H9 (cell line): ENCODE measurements around the gene MXD3. TPM values are rescaled to one million over a fixed set of nuclear protein-coding genes. Genes with fewer than 3 reads are reported as not detected.

ENCODE experiments used
- DNase-seq: peaks from one replicate; pipeline ENCODE4 v3.0.0-alpha.2; 2017
- H2AFZ ChIP-seq: one replicate; pipeline ENCODE4 v1.6.1; 2013; ENCODE audit warnings: mild to moderate bottlenecking, low read length, control low read depth, moderate library complexity
- H2AK5ac ChIP-seq: 2 replicates; pipeline ENCODE4 v1.6.1; 2013; ENCODE audit warnings: low read length, control low read depth, mixed read lengths; ENCODE audit not compliant: insufficient read length
- H2BK120ac ChIP-seq: one replicate; pipeline ENCODE4 v1.6.1; 2013; ENCODE audit warnings: low read depth, mild to moderate bottlenecking, low read length, control low read depth, inconsistent platforms; ENCODE audit not compliant: poor library complexity, severe bottlenecking
- H2BK12ac ChIP-seq: 2 replicates; pipeline ENCODE4 v1.6.1; 2013; ENCODE audit warnings: low read length, control low read depth, mixed read lengths, low read depth; ENCODE audit not compliant: insufficient read length
- H2BK15ac ChIP-seq: 2 replicates; pipeline ENCODE4 v1.6.1; 2013; ENCODE audit warnings: low read depth, low read length, control low read depth
- H2BK20ac ChIP-seq: one replicate; pipeline ENCODE4 v1.6.1; 2013; ENCODE audit warnings: low read depth, mild to moderate bottlenecking, low read length, control low read depth, inconsistent platforms; ENCODE audit not compliant: poor library complexity, severe bottlenecking
- H2BK5ac ChIP-seq: 2 replicates; pipeline ENCODE4 v1.6.1; 2013; ENCODE audit warnings: low read length, control low read depth, mixed read lengths; ENCODE audit not compliant: insufficient read length
- H3K14ac ChIP-seq: 2 replicates; pipeline ENCODE4 v1.6.1; 2013; ENCODE audit warnings: low read length, control low read depth; ENCODE audit not compliant: insufficient read depth
- H3K18ac ChIP-seq: 2 replicates; pipeline ENCODE4 v1.6.1; 2013; ENCODE audit warnings: low read depth, mild to moderate bottlenecking, mixed read lengths, low read length, control low read depth; ENCODE audit not compliant: insufficient read length
- H3K23ac ChIP-seq: 2 replicates; pipeline ENCODE4 v1.6.1; 2013; ENCODE audit warnings: low read length, control low read depth, mixed read lengths, low read depth; ENCODE audit not compliant: insufficient read length
- H3K23me2 ChIP-seq: 2 replicates; pipeline ENCODE4 v1.6.1; 2013; ENCODE audit warnings: low read depth, mild to moderate bottlenecking, mixed read lengths, low read length, control low read depth; ENCODE audit not compliant: insufficient read length, poor library complexity, severe bottlenecking
- H3K27ac ChIP-seq: 2 replicates; pipeline ENCODE4 v1.5.1; 2013; ENCODE audit warnings: low read length, control low read depth, mixed read lengths, low read depth; ENCODE audit not compliant: insufficient read length
- H3K27me3 ChIP-seq: 2 replicates; pipeline ENCODE4 v1.6.1; 2013; ENCODE audit warnings: low read length, control low read depth, inconsistent platforms; ENCODE audit not compliant: insufficient read depth
- H3K4ac ChIP-seq: 2 replicates; pipeline ENCODE4 v1.6.1; 2013; ENCODE audit warnings: low read depth, mild to moderate bottlenecking, control low read depth, inconsistent platforms, low read length, moderate library complexity
- H3K4me1 ChIP-seq: 2 replicates; pipeline ENCODE4 v1.6.1; 2013; ENCODE audit warnings: low read length, control low read depth, inconsistent platforms; ENCODE audit not compliant: insufficient read depth
- H3K4me2 ChIP-seq: 2 replicates; pipeline ENCODE4 v1.6.1; 2013; ENCODE audit warnings: low read length, control low read depth, mixed read lengths; ENCODE audit not compliant: insufficient read length, insufficient read depth
- H3K56ac ChIP-seq: 2 replicates; pipeline ENCODE4 v1.6.1; 2013; ENCODE audit warnings: low read depth, mild to moderate bottlenecking, mixed read lengths, low read length, control low read depth; ENCODE audit not compliant: insufficient read length
- H3K79me1 ChIP-seq: 2 replicates; pipeline ENCODE4 v1.6.1; 2013; ENCODE audit warnings: low read depth, mild to moderate bottlenecking, moderate library complexity, low read length, control low read depth, inconsistent platforms; ENCODE audit not compliant: insufficient read depth, poor library complexity, severe bottlenecking
- H3K79me2 ChIP-seq: 2 replicates; pipeline ENCODE4 v1.6.1; 2013; ENCODE audit warnings: low read length, control low read depth, inconsistent platforms; ENCODE audit not compliant: insufficient read depth
- H3K9ac ChIP-seq: 2 replicates; pipeline ENCODE4 v1.6.1; 2013; ENCODE audit warnings: low read length, control low read depth, mixed read lengths; ENCODE audit not compliant: insufficient read length; ENCODE audit errors: extremely low read depth
- H3K9me3 ChIP-seq: one replicate; pipeline ENCODE4 v1.6.1; 2013; ENCODE audit warnings: low read depth, low read length, inconsistent platforms; ENCODE audit not compliant: control insufficient read depth
- H3T11ph ChIP-seq: one replicate; pipeline ENCODE4 v1.6.1; 2013; ENCODE audit warnings: mild to moderate bottlenecking, low read length, control low read depth, inconsistent platforms
- H4K20me1 ChIP-seq: one replicate; pipeline ENCODE4 v1.6.1; 2013; ENCODE audit not compliant: control insufficient read depth, insufficient read length, insufficient read depth
- H4K5ac ChIP-seq: 2 replicates; pipeline ENCODE4 v1.6.1; 2013; ENCODE audit warnings: low read depth, mild to moderate bottlenecking, mixed read lengths, low read length, control low read depth; ENCODE audit not compliant: insufficient read length
- H4K8ac ChIP-seq: replicated peaks from 2 replicates; pipeline ENCODE4 v1.6.1; 2013; ENCODE audit warnings: low read length, control low read depth, mixed read lengths, low read depth; ENCODE audit not compliant: insufficient read length
- H4K91ac ChIP-seq: 2 replicates; pipeline ENCODE4 v1.6.1; 2013; ENCODE audit warnings: low read depth, mild to moderate bottlenecking, moderate library complexity, mixed read lengths, low read length, control low read depth; ENCODE audit not compliant: insufficient read length
- H3K27ac Mint-ChIP-seq, 3 experiments: 2 replicates in 2 of 3; 3 replicates in 1 of 3; pipeline ENCODE4 v1.8.0; 2020 to 2021; ENCODE audit warnings: mixed read lengths in 3 of 3, mild to moderate bottlenecking in 1 of 3, moderate library complexity in 1 of 3
- H3K27me3 Mint-ChIP-seq: 2 replicates; pipeline ENCODE4 v1.8.0; 2021; ENCODE audit warnings: low read depth, mild to moderate bottlenecking, moderate library complexity, mixed read lengths
- H3K36me3 Mint-ChIP-seq, 3 experiments: 2 replicates in 2 of 3; 3 replicates in 1 of 3; pipeline ENCODE4 v1.8.0; 2020 to 2021; ENCODE audit warnings: low read depth in 3 of 3, mixed read lengths in 3 of 3; ENCODE audit not compliant: insufficient read depth in 1 of 3
- H3K4me1 Mint-ChIP-seq, 2 experiments: 2 replicates each; pipeline ENCODE4 v1.8.0; 2020; ENCODE audit warnings: mixed read lengths in 2 of 2
- H3K4me3 Mint-ChIP-seq, 2 experiments: 2 replicates in 1 of 2; 3 replicates in 1 of 2; pipeline ENCODE4 v1.8.0; 2020 to 2021; ENCODE audit warnings: mild to moderate bottlenecking in 2 of 2, mixed read lengths in 2 of 2, moderate library complexity in 1 of 2
- H3K9me3 Mint-ChIP-seq, 2 experiments: 2 replicates in 1 of 2; 3 replicates in 1 of 2; pipeline ENCODE4 v1.8.0; 2020; ENCODE audit warnings: mild to moderate bottlenecking in 2 of 2, mixed read lengths in 2 of 2, moderate library complexity in 1 of 2
- WGBS: extraction: QIAGEN DNeasy Blood & Tissue Kit; methylation state at CpG from one replicate; pipeline ENCODE4 v1.1.7; 2013; ENCODE audit warnings: missing lambda C conversion rate, low lambda C conversion rate, mixed read lengths; ENCODE audit not compliant: insufficient read length; ENCODE audit errors: extremely low coverage; 5-methylcytosine and 5-hydroxymethylcytosine counted together
- total RNA-seq: library from RNA; stranded (reverse); gene quantifications from 2 replicates; pipeline ENCODE4 v1.2.1, GENCODE V29; 2021
- TF ChIP-seq, protein P1 (sequence below): fragments of 200-600 bp; sonication (generic); conservative IDR thresholded peaks from 3 replicates; pipeline ENCODE4 v1.8.0; 2021; ENCODE audit warnings: antibody characterized with exemption, mild to moderate bottlenecking

The MXD3 gene
- total RNA-seq, 1 experiment from 2014 or later = 9.8 TPM

DNA sequence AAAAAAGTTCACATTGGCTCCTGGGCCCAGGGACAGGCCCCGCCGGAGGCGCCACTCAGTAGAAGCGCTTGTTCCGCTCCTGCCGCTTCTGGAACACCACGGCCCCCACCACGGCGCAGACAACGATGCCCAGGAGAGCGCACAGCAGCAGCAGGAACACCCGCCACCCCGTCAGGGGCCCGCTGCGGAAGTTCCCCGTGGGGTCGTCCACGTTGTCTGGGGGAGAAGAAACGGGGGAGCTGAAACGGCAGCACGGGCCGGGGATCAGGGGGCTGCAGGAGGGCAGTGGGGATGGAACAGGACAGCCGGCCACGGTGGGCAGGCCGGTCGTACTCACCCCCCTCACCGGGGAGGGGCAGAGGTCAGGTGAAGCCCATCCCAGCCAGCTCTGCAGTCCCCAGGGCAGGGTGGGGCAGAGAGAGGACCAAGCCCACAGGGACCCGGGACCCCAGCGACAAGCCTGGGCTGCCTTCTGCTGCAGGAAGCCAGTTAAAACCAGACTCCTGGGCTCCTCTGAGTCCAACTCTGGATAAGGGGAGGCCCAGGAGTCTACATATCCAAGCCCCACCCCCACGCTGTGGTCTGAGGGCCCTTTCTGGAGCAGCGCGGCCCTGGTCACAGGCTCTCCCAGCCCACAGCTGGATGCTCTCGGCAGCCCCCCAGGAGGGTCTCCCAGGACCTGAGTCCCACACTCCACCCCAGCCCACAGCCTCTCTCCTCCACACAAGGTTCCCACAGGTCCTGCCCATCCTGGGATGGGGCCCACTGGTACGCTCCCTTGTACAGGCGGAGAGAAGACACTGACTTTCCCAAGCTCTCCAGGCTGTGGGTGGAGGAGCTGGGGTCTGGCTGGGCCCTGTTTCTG, 20.6 kb upstream of the MXD3 start:
- Histone ChIP-seq H4K8ac (no peak overlapping the region), H3K23ac (no peak overlapping the region), H3K4me2 (no peak overlapping the region), H2AFZ (no peak overlapping the region), H2AK5ac (no peak overlapping the region), H3K14ac (no peak overlapping the region), H3K9me3 (no peaks in the 10 kb centered on the region), H3K27ac (no peak overlapping the region), H2BK12ac (no peak overlapping the region), H3K56ac (no peak overlapping the region), H3T11ph (no peak overlapping the region), H2BK120ac (no peak overlapping the region), H3K9ac (no peak overlapping the region), H4K5ac (no peak overlapping the region), H2BK5ac (no peak overlapping the region), H3K27me3 (no peaks in the 10 kb centered on the region), H2BK15ac (no peak overlapping the region), H3K18ac (no peak overlapping the region), H3K23me2 (no peaks in the 10 kb centered on the region), H3K79me1 (no peaks in the 10 kb centered on the region), H4K91ac (no peak overlapping the region), H3K79me2 (no peaks in the 10 kb centered on the region), H3K4me1 (no peaks in the 10 kb centered on the region; the same call in 1 of the 2 replicates), H4K20me1 (peaks cover 2% of the 10 kb centered on the region), H2BK20ac (no peak overlapping the region), H3K4ac (no peak overlapping the region)
- H3K9me3 Mint-ChIP-seq = no peaks in the 10 kb centered on the region
- H3K4me3 Mint-ChIP-seq = no peak overlapping the region
- no CpG with 5 or more reads among the region's 35 CpGs for WGBS
- H3K4me1 Mint-ChIP-seq = peaks cover 16 to 22% of the 10 kb centered on the region in 2 experiments
- no peaks in the 10 kb centered on the region for H3K27me3 Mint-ChIP-seq
- no peak overlapping the region for H3K27ac Mint-ChIP-seq
- TF ChIP-seq, protein P1, sequence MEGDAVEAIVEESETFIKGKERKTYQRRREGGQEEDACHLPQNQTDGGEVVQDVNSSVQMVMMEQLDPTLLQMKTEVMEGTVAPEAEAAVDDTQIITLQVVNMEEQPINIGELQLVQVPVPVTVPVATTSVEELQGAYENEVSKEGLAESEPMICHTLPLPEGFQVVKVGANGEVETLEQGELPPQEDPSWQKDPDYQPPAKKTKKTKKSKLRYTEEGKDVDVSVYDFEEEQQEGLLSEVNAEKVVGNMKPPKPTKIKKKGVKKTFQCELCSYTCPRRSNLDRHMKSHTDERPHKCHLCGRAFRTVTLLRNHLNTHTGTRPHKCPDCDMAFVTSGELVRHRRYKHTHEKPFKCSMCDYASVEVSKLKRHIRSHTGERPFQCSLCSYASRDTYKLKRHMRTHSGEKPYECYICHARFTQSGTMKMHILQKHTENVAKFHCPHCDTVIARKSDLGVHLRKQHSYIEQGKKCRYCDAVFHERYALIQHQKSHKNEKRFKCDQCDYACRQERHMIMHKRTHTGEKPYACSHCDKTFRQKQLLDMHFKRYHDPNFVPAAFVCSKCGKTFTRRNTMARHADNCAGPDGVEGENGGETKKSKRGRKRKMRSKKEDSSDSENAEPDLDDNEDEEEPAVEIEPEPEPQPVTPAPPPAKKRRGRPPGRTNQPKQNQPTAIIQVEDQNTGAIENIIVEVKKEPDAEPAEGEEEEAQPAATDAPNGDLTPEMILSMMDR = no peak
- H3K36me3 Mint-ChIP-seq = peaks cover 12 to 75% (median 66%) of the 10 kb centered on the region in 3 experiments; a peak in 6 of 7 replicates
- DNase-seq = no peak
